ENCODE results near the gene RRBP1.

RRBP1 gene

GRCh38 chr20:17650301-17651128 lies 31.5 kb downstream of the RRBP1 start:
- no peak for DNase-seq (ENCODE audit: low read depth, low spot score)

- DNase-seq (ENCODE audit: low read depth, low spot score), result no peak
These were observed 33.0 kb downstream of the RRBP1 start for GRCh38 chr20:17648791-17649730.

- no peak for DNase-seq (ENCODE audit: low read depth, low spot score)
These were observed 33.8 kb downstream of the RRBP1 start for GRCh38 chr20:17648315-17648646.

- DNase-seq (ENCODE audit: low read depth, low spot score), result no peak
These were observed 34.4 kb downstream of the RRBP1 start for GRCh38 chr20:17647391-17648314.

GRCh38 chr20:17646961-17647301 lies 35.1 kb downstream of the RRBP1 start:
- no peak for DNase-seq (ENCODE audit: low read depth, low spot score)

GRCh38 chr20:17646209-17646960 lies 35.7 kb downstream of the RRBP1 start:
- DNase-seq (ENCODE audit: low read depth, low spot score), result no peak

GRCh38 chr20:17645546-17646208 lies 36.4 kb downstream of the RRBP1 start:
- no peak for DNase-seq (ENCODE audit: low read depth, low spot score)

- no peak for DNase-seq (ENCODE audit: low read depth, low spot score)
These were observed 37.0 kb downstream of the RRBP1 start for GRCh38 chr20:17645010-17645409.

GRCh38 chr20:17644451-17644850 lies 37.6 kb downstream of the RRBP1 start:
- no peak for DNase-seq (ENCODE audit: low read depth, low spot score)

GRCh38 chr20:17643531-17644188 lies 38.4 kb downstream of the RRBP1 start:
- DNase-seq (ENCODE audit: low read depth, low spot score), result no peak

- DNase-seq (ENCODE audit: low read depth, low spot score), result no peak
These were observed 39.4 kb downstream of the RRBP1 start for GRCh38 chr20:17642404-17643269.

- no peak for DNase-seq (ENCODE audit: low read depth, low spot score)
These were observed 40.0 kb downstream of the RRBP1 start for GRCh38 chr20:17641993-17642392.

GRCh38 chr20:17641520-17641964 lies 40.5 kb downstream of the RRBP1 start:
- no peak for DNase-seq (ENCODE audit: low read depth, low spot score)

- no peak for DNase-seq (ENCODE audit: low read depth, low spot score)
These were observed 41.1 kb downstream of the RRBP1 start for GRCh38 chr20:17640875-17641378.

- DNase-seq (ENCODE audit: low read depth, low spot score), result no peak
These were observed 41.7 kb downstream of the RRBP1 start for GRCh38 chr20:17640146-17640874.

- DNase-seq (ENCODE audit: low read depth, low spot score), result no peak
These were observed 43.1 kb downstream of the RRBP1 start for GRCh38 chr20:17638835-17639407.

- no peak for DNase-seq (ENCODE audit: low read depth, low spot score)
These were observed 43.9 kb downstream of the RRBP1 start for GRCh38 chr20:17637985-17638640.

All from activated naive CD8-positive, alpha-beta T cell treated with anti-CD3 and anti-CD28 coated beads, Interleukin-2, amount 50 U/mL, for 16 hours (primary cell).